ENCODE results near the gene TLX1.

DNA sequence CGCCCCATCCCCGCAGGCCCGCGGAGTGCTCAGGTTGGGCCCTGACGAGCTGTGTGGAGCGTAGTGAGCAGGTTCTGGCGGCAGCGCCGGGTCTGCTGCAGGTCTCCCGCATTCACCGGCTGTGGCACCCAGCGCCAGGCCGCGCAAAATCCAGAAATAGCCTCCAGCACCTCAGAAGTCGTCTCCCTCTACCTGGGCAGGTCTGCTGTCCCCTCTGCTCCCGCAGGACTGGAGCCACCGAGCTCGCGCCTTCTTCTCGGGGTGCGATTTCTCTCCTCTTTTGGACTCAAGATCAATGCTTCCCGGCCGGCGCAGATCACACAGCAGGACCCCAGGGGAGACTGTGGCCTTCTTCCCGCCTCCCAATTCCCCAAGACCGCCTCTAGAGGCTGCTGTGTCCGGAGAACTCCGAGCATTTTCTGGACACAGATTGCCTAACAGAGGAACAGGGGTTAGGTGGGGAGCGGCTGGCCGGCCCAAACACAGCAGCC is 8.4 kb downstream of the TLX1 start:
- TF ChIP-seq, protein P1, sequence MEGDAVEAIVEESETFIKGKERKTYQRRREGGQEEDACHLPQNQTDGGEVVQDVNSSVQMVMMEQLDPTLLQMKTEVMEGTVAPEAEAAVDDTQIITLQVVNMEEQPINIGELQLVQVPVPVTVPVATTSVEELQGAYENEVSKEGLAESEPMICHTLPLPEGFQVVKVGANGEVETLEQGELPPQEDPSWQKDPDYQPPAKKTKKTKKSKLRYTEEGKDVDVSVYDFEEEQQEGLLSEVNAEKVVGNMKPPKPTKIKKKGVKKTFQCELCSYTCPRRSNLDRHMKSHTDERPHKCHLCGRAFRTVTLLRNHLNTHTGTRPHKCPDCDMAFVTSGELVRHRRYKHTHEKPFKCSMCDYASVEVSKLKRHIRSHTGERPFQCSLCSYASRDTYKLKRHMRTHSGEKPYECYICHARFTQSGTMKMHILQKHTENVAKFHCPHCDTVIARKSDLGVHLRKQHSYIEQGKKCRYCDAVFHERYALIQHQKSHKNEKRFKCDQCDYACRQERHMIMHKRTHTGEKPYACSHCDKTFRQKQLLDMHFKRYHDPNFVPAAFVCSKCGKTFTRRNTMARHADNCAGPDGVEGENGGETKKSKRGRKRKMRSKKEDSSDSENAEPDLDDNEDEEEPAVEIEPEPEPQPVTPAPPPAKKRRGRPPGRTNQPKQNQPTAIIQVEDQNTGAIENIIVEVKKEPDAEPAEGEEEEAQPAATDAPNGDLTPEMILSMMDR (conservative IDR thresholded peaks at IDR 0.05): no peak
- TF ChIP-seq ZFX (IDR thresholded peaks at IDR 0.05): no peak

Data from C4-2B (cell line).